Fibroblast of skin of left biceps (primary cell): ENCODE data around the gene DNPEP.

Experiments used
- DNase-seq, 2 experiments: peaks; one replicate each; pipeline ENCODE4 v3.0.0-alpha.2; 2013; ENCODE audit warnings: low read depth in 2 of 2

DNPEP gene

GRCh38 chr2:219387306-219388120, at the start of gene DNPEP:
TSS of gene DNPEP (minus strand) at chr2:219387912. CDS start at chr2:219387794, 118 bp downstream.
- DNase-seq, result peak in 1 of 2 experiments; percentile 31

GRCh38 chr2:219437141-219437540, 49.4 kb upstream of the DNPEP start:
- DNase-seq, result no peak

- no peak for DNase-seq
Observed at GRCh38 chr2:219436491-219436890, 48.8 kb upstream of the DNPEP start.

- DNase-seq, result no peak
Observed at GRCh38 chr2:219435701-219436100, 48.0 kb upstream of the DNPEP start.

- DNase-seq, result no peak
Observed at GRCh38 chr2:219434718-219435525, 47.2 kb upstream of the DNPEP start, which contains the start of gene SPEG. TSS of gene SPEG (plus strand) at chr2:219434843. CDS start at chr2:219434978, 135 bp downstream.

- no peak for DNase-seq
Observed at GRCh38 chr2:219434468-219434717, 46.7 kb upstream of the DNPEP start.

- DNase-seq, result no peak
Observed at GRCh38 chr2:219433666-219434467, 46.2 kb upstream of the DNPEP start.

GRCh38 chr2:219430633-219431615, 43.2 kb upstream of the DNPEP start:
- no peak for DNase-seq

- DNase-seq, result no peak
Observed at GRCh38 chr2:219429958-219430606, 42.4 kb upstream of the DNPEP start.

- DNase-seq, result no peak
Observed at GRCh38 chr2:219428469-219428868, 40.8 kb upstream of the DNPEP start.

- DNase-seq, result no peak
Observed at GRCh38 chr2:219426534-219427136, 38.9 kb upstream of the DNPEP start.

GRCh38 chr2:219426068-219426443, 38.3 kb upstream of the DNPEP start:
- DNase-seq, result no peak

GRCh38 chr2:219425238-219426067, 37.7 kb upstream of the DNPEP start:
- DNase-seq, result no peak

- no peak for DNase-seq
Observed at GRCh38 chr2:219423652-219424377, 36.1 kb upstream of the DNPEP start.

- DNase-seq, result no peak
Observed at GRCh38 chr2:219422952-219423534, 35.3 kb upstream of the DNPEP start.

- DNase-seq, result no peak
Observed at GRCh38 chr2:219421323-219421722, 33.6 kb upstream of the DNPEP start.

- DNase-seq, result no peak
Observed at GRCh38 chr2:219420687-219421086, 33.0 kb upstream of the DNPEP start.
